ENCODE data around the gene GRPEL1.
"Not testable (repeated sequence)": the region's sequence is repeated elsewhere in the genome, so short reads cannot be mapped to it uniquely, and the experiment has no call there.

The GRPEL1 gene

GRCh38 chr4:7089213-7089986 is 21.5 kb upstream of the GRPEL1 start:
- DNase-seq: no peak

DNA sequence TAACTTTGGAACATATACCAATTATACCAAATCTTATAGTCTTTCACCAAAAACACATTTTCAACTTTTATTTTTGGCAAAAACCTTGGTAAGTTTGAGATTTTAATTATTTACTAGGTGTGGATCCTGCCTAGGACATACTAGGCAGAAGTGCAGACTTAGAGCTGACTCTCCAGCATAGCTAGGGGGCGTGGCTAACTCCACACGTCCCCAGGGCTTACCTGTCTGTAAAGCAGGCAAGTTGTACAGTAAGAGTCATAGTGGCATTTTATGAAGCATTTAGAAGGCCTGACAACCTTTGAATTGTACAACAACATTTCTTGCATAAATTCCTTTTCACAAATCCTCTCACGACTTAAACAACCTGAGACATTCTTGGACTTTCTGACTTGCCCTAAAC is 19.2 kb upstream of the GRPEL1 start:
- DNase-seq: no peak

DNA sequence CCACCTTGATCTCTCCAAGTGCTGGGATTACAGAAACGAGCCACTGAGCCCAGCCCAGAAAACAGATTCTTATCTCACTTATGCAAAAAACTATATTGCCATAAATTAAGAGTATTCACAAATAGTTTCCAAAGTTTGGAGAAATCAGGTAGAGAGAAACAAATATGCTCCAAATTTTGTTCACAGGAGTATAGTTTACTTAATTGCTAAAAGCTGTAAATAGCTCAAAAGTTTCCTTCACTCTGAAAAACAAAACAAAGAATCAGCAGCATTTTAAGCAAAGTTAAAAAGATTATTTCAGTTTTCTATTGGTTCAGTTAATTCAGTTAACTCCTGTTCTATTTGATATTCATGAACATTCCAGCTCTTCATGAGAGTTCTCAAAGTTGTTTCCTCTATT is 18.5 kb upstream of the GRPEL1 start:
- DNase-seq: no peak

GRCh38 chr4:7084564-7084961 is 16.7 kb upstream of the GRPEL1 start:
- DNase-seq: not testable (repeated sequence)

GRCh38 chr4:7083597-7084563 is 16.0 kb upstream of the GRPEL1 start:
- DNase-seq: no peak

- not testable (repeated sequence) for DNase-seq
Measured at GRCh38 chr4:7079909-7080308, 12.0 kb upstream of the GRPEL1 start.

GRCh38 chr4:7079483-7079882 is 11.6 kb upstream of the GRPEL1 start:
- not testable (repeated sequence) for DNase-seq

DNA sequence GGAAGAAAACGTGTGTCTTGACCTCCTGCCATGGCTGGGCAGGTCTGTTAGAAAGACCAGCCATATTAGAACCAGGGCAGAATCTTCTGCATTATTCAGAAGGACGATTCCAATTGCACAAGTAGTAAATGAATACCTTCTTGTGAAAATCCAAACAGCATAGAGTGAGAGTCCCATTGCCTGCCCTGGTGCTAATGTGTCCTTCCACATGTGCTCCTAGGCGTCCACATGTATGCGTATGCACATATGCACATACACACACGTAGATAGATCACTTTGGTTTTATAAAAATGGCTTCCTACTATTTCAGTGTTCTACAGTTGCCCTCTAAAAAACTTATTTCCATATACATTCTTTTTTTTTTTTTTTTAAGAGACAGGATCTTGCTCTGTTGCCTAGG is 10.2 kb upstream of the GRPEL1 start:
- no peak for DNase-seq

DNA sequence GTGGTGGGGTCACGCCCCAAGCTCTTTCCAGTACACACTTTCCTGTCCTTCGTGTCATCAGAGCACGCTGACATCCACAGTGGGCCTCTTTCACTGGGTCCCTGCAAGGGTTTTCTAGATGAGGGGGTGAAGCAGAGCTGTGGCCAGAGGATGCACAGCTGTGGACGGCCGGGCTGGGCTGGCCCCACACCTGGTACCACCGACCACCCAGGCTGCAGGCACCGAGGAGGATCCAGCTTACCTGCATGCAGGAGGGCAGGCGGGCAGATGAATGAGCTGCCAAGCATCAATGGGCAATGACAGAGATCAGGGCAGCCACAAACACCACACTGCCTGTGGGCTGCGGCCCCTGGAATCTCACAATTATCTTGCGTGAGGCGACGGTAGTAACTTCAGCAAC is 9.5 kb upstream of the GRPEL1 start:
- no peak for DNase-seq

DNA sequence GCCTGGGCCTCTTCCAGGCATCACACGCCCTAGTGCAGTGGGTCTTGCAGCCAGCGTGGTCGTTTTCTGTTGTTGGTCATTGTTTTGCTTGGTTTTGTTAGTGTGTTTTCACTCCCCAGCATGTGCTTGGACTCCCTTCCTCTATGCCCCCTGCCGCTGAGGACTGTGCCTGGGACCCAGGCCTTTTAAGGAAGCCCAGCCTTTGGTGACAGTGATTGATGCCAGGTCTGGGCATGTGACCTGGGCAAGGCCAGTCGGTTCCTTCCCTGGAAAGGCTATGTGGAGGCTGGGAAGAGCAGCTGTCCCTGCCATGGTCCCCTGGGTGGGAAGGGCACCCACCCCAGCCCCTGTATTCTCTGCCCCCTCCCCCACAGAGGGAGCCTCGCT is 8.8 kb upstream of the GRPEL1 start:
- DNase-seq: no peak

DNA sequence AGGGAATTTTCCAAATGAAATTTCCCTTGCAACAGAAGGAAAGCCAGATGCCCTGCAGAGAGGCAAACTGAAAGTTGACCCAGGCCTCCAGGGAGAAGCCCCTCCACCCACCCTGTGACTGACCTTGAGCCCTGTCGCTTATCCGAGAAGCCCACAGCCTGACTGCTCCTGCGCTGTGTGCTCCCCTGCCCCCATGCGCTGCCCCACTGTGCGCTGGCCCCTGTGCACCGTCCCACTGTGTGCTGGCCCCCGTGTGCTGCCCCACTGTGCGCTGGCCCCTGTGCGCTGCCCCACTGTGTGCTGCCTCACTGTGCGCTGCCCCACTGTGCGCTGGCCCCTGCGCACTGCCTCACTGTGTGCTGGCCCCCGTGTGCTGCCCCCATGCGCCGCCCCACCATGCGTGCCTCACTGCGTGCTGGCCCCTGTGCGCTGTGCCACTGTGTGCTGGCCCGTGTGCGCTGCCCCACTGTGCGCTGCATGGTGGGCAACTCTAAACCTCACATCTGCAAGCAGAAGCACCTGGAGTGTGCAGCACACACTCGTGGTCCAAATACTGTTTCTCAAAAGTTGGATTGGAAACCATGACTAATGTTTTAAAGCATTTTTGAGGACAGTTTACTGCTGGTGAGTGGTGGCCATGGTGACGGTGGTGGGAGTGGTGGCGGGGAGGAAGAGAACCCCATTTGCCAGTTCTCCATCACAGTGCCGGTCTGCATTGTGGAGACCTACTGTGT is 8.3 kb upstream of the GRPEL1 start:
- DNase-seq: no peak

- no peak for DNase-seq
Measured at GRCh38 chr4:7074426-7074825, 6.6 kb upstream of the GRPEL1 start.

GRCh38 chr4:7073526-7074390 is 5.9 kb upstream of the GRPEL1 start:
- no peak for DNase-seq

DNA sequence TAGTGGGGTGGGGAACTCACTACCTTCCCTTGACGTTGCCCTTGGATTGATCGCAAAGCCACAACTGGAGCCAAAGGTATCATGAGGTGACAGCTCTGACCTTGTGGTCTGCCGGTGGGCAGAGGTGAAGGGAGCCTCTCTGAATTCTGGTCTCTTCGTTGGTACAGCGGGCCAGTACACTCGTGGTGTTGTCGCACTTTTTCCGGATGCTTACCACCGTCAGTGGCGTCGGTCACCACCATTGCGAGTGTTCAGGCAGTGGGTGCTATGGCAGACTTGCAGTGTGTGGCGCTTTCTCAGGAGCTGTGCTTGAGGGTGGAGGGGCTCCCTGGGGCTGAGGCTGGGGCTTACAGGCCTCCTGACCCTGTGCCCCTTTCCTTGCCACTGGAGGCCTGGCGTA is 5.2 kb upstream of the GRPEL1 start:
- DNase-seq: no peak

GRCh38 chr4:7070729-7071511 is 3.1 kb upstream of the GRPEL1 start:
- peak; percentile 96 for DNase-seq

- peak; percentile 67 for DNase-seq
Measured at GRCh38 chr4:7068883-7069282, 1.0 kb upstream of the GRPEL1 start.

- DNase-seq: peak; percentile 100
Measured at GRCh38 chr4:7068279-7068842, 497 bp upstream of the GRPEL1 start.

DNA sequence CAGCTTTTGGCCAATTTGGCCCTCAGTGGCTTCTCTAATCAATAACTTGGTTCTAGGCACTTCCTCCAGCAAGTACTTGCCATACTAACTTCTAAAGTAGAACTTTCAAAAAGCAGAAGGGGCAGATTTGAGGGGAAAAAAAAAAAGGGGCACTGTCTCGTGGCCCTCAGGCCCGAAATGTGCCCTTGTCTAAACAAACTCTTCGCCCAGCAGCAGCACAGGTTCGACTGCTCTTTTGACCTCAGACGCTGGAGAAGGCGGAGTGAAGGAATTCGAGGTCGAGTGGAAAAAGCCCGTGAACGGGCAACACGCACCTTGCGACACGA is 775 bp downstream of the GRPEL1 start:
- no peak for DNase-seq

- no peak for DNase-seq
Measured at GRCh38 chr4:7066493-7066892, 1.4 kb downstream of the GRPEL1 start.

DNA sequence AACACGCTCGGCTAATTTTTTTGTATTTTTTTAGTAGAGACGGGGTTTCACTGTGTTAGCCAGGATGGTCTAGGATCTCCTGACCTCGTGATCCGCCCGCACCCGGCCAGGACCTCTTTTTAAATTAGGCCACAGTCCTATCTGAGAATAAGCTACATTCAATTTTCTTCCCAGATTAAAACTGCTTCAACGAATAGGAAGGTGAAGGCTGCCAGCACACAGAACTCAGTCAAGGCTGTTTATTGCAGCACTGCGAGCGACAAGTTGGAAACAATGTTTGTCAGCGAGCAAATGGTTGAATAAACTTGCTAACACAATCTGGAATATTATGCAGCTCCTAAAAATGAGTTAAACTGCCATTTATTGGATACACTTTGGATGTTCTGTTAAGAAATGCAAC is 1.9 kb downstream of the GRPEL1 start:
- DNase-seq: no peak

DNA sequence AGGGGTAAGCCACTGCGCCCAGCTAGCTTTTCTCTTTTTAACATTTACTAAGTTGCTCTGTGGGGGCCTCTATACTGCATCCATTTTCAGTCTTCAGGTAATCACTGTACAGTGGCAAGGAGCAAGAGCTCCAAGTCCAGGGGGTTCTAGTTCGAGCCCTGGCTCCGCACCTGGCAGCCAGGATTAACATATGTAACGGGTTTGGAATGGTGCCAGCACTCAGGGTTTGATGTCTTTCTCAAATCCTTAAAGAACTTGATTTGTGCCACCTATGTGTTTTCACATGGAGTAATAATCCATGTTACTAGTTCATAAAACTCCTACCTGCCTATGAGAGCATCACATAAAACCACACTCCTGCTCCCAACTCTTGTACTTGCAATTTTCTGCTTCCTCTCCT is 4.5 kb downstream of the GRPEL1 start:
- no peak for DNase-seq
